ENCODE results near the gene MDN1.

GRCh38 chr6:89803271-89803670 lies 16.3 kb downstream of the MDN1 start:
- TF ChIP-seq CTCF (IDR thresholded peaks at IDR 0.05) (no peak), POLR2AphosphoS5 (IDR thresholded peaks at IDR 0.05) (no peak)

All from gastroesophageal sphincter (tissue), 3 donors.